ENCODE data around the gene RPS10. TPM values are rescaled to one million over a fixed set of nuclear protein-coding genes. Genes with fewer than 3 reads are reported as not detected.
A peak's percentile ranks its signal among the peaks of the same experiment; 100 is the strongest.
"Not testable (repeated sequence)": the region's sequence is repeated elsewhere in the genome, so short reads cannot be mapped to it uniquely, and the experiment has no call there.

RPS10 gene
- total RNA-seq, 1 experiment from 2014 or later = 2,129 TPM

DNA sequence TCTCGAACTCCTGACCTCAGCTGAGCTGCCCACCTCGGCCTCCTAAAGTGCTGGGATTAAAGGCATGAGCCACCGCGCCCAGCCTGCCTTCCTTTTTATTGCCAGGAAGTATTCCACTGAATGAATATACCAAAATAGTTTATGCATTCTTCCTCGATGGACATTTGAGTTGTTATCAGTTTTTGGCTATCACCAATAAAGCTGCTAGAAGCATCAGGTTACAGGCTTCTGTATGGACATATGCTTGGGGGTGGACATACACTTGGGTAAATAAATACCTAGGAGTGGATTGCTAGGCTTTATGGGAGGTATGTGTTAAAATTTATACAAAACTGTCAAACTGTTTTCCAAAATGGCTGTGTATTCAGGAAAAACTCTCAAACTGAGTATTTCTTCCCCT, 10.0 kb upstream of the RPS10 start:
- H3K36me3 ChIP-seq = no peaks in the 10 kb centered on the region
- no peaks in the 10 kb centered on the region for H3K27me3 ChIP-seq
- no peaks in the 10 kb centered on the region for H3K9me3 ChIP-seq (replicated peaks)
- no peak overlapping the region for H3K4me3 ChIP-seq
- H3K27ac ChIP-seq = no peak overlapping the region
- no peak for DNase-seq
- H3K4me1 ChIP-seq = no peaks in the 10 kb centered on the region

DNA sequence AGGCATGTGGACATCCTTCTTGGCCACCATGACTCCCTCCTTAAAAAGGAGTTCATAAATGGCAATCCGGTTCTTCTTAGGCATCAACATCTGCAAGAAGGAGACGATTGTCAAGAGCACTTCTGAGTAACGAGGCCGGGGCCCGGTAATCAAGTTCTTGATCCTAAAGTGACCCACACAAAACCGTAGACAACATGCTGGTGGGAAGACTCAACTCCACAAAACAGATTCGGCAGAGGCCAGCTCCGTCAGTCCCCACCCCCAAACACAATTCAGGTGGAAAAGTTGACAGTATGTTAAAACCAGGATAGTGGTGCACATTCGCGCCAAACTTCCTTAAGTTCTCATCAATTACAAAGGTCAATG, 754 bp downstream of the RPS10 start:
- Histone ChIP-seq H3K4me1 (peaks cover 4% of the 10 kb centered on the region; the same call in 1 of the 2 replicates), H3K36me3 (peaks cover 51% of the 10 kb centered on the region), H3K27me3 (no peaks in the 10 kb centered on the region), H3K9me3 (replicated peaks) (no peaks in the 10 kb centered on the region), H3K27ac (peak overlapping the region; percentile 89), H3K4me3 (peak overlapping the region; percentile 95)
- DNase-seq = no peak

DNA sequence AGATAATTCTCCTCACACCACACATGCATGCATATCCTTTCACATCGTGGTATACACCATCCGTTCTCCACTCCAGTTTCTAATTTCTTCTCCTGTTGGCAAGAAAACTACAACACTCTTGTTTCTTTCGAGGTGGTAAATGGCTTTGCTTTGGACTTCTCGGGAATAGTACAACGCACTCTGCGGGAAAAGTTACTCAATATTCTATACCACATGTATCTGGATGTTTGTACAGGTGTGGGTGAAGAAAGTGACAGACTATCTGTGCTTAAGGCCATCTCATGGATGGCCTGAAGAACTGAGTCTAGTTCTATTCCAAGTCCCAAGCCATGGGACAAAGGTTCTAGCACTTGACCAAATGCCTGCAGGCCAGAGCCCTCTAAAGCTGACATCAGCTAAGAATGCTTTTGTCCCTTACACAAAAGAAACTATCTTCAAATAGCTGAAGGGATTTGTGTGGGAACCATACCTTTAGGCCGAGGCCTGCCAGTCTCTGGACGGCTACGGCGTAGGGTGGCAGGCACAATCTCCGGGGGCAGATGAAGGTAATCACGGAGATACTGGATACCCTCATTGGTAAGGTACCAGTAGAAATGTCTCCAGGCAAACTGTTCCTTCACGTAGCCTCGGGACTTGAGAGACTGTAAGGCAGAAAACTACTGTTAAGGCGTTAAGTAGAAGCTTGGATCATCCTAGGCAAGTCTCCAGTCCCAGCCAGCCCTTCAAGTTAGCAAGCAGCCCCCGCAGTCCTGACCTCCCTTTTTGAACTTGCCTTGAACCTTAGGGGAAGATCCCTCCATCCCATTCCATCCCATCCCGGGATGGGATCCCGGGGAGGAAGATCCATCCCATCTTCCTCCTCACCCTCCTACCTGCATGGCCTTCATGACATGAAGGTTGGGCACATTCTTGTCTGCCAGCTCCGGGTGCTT, 1.4 kb downstream of the RPS10 start:
- Histone ChIP-seq H3K4me3 (peak overlapping the region; percentile 95), H3K27ac (no peak overlapping the region; the same call in 1 of the 2 replicates), H3K4me1 (peaks cover 4% of the 10 kb centered on the region; the same call in 1 of the 2 replicates), H3K36me3 (peaks cover 57% of the 10 kb centered on the region), H3K27me3 (no peaks in the 10 kb centered on the region), H3K9me3 (replicated peaks) (no peaks in the 10 kb centered on the region)
- no peak for DNase-seq

DNA sequence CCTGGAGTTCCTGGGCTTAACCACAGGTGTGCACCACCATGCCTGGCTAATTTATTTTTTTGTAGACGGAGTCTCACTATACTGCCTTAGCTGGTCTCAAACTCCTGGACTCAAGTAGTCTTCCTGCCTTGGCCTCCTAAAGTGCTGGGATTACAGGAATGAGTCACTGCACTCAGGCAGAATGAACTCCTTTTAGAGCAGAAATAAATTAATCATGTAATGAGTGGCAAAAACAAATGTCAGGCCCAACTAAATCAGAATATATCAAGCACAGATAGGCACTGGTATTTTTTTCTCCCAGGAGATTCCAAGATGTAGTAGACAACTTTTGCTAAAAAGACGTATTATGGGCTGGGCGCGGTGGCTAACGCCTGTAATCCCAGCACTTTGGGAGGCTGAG, 2.6 kb downstream of the RPS10 start:
- DNase-seq = no peak
- Histone ChIP-seq H3K9me3 (replicated peaks) (no peaks in the 10 kb centered on the region), H3K4me1 (peaks cover 4% of the 10 kb centered on the region; the same call in 1 of the 2 replicates), H3K27ac (no peak overlapping the region), H3K4me3 (no peak overlapping the region), H3K36me3 (peaks cover 69% of the 10 kb centered on the region), H3K27me3 (no peaks in the 10 kb centered on the region)

DNA sequence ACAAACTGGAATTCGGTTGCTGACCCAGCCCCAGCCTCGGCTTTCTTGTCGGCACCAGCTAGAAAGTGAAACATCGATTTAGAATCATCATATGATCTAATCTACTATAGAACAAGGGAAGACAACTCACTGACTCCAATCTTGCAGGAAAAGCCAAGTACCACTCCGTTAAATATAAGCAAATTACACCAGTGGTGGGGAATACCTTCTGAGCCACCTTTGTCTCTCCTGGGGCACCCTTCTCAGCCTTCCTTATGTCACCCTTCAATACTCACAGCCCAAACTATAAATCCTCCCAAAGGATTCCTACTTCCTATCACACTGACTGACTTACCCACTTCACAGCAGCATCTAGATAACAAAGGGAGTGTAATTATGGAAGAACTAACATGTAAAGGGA, 7.5 kb downstream of the RPS10 start:
- peaks cover 74% of the 10 kb centered on the region for H3K36me3 ChIP-seq

DNA sequence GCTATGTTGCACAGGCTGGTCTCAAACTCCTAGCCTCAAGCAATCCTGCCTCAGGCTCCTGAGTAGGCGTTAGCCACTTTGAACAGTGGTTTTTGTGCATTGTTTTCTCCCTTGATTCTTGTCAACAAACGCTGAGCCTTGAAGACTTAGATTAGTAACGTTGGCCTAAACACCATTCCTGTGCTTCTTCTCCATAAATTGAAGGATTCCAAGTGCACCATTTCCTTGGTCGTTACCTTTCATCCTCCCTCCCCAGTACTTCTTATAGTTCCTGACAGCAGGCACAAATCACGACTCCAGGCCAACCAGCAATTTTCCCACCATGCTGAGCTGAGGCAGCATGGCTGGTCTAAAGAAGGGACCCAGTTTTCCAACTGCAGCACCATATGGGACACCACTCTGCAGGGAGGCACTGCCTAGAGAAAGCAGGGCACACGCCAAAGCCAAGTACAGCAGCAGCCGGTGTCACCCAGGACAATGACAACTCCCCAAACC, 8.9 kb downstream of the RPS10 start:
- Histone ChIP-seq H3K36me3 (peaks cover 59% of the 10 kb centered on the region), H3K27me3 (no peaks in the 10 kb centered on the region), H3K4me1 (no peaks in the 10 kb centered on the region)

More for the DNA sequence above, 7.5 kb downstream of the RPS10 start:
- Histone ChIP-seq H3K9me3 (replicated peaks) (no peaks in the 10 kb centered on the region), H3K4me3 (no peak overlapping the region), H3K4me1 (no peaks in the 10 kb centered on the region), H3K27ac (no peak overlapping the region), H3K27me3 (no peaks in the 10 kb centered on the region)
- no peak for DNase-seq

DNA sequence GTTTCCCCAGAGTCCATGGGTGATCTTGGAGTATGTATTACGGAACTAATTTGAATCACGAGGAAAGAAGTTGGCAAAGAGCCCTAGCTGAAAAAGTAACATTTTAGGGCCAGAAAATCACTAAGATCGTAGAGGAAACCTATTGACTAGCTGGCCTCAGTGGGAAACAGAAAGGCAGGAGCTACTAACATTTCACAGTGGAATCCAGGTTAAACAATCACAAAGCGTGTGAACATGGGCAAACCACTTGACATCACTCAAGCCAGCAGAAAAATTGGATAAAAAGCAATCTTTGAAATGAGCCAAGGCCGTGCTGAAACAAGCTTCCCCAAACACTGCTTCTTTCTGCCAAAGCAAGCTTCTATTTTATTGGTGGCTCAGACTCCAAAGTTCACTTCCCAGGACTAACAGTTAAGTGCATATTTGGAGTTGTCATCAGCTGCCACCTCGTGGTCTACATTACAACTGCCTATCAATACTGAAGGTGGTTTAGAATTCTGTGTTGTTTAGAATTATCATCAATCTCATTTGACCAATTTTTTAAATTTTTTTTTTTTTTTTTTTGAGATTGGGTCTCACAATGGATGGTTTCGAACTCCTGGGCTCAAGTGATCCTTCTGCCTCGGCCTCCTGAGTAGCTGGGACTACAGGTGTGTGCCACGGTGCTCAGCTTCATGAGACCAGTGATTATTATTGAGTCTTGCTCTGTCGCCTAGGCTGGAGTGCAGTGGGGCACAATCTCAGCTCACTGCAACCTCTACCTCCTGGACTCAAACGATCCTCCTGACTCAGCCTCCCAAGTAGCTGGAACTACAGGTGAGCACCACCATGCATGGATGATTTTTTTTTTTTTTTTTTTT, 10.6 kb downstream of the RPS10 start:
- no peak overlapping the region for H3K4me3 ChIP-seq
- H3K36me3 ChIP-seq = peaks cover 44% of the 10 kb centered on the region
- H3K27me3 ChIP-seq = no peaks in the 10 kb centered on the region
- peak in 1 of 2 experiments; percentile 24 for DNase-seq
- H3K27ac ChIP-seq = no peak overlapping the region
- H3K9me3 ChIP-seq (replicated peaks) = no peaks in the 10 kb centered on the region
- no peaks in the 10 kb centered on the region for H3K4me1 ChIP-seq

More for the DNA sequence above, 8.9 kb downstream of the RPS10 start:
- no peak overlapping the region for H3K27ac ChIP-seq
- H3K9me3 ChIP-seq (replicated peaks) = no peaks in the 10 kb centered on the region
- no peak for DNase-seq
- H3K4me3 ChIP-seq = no peak overlapping the region

DNA sequence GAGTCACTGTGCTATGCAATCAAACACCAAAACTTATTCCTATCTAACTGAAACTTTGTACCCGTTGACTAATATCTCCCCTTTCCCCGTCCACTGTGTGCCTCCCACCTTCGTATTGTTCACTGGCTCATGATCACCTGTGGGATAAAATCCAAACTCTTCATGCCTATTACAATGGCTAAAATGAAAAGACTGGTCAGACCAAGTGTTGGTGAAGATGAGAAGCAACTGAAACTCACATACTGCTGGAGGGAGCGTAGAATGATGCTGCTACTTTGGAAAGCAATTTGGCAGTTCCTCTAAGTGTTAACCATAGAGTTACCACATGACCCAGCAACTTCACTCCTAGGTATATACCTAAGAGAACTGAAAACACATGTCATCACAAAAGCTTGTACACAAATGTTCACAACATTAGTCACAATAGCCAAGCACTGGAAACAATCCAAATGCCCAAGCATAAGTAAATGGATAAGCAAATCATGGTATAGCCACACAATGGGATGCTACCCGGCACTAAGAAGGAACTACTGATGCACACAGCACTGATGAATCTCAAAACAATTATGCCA, 13.1 kb downstream of the RPS10 start:
- Histone ChIP-seq H3K36me3 (peaks cover 19% of the 10 kb centered on the region), H3K4me1 (no peaks in the 10 kb centered on the region), H3K4me3 (no peak overlapping the region), H3K27ac (no peak overlapping the region), H3K27me3 (no peaks in the 10 kb centered on the region), H3K9me3 (replicated peaks) (no peaks in the 10 kb centered on the region)
- no peak for DNase-seq

DNA sequence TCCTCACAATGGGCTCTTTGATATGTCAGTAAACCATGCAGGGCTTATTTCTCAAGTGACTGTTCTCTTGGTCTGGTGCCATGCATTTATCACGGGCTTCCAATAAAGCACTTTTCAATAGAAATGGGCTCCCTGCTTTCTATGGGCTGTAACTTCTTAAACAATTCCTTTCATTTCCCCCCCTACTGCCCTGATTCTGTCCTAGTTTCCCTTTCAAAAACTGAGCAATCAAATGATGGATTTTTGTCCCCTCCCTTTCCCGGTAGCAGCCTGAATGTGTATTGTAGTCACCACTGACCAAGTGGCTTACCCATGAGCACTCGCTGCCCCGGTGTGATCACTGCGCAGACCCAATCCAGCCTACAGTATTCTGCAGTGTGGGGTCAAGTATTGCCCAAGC, 13.9 kb downstream of the RPS10 start:
- DNase-seq = no peak
- Histone ChIP-seq H3K27ac (no peak overlapping the region), H3K36me3 (peaks cover 12% of the 10 kb centered on the region), H3K4me1 (no peaks in the 10 kb centered on the region), H3K27me3 (no peaks in the 10 kb centered on the region), H3K4me3 (no peak overlapping the region), H3K9me3 (replicated peaks) (no peaks in the 10 kb centered on the region)

DNA sequence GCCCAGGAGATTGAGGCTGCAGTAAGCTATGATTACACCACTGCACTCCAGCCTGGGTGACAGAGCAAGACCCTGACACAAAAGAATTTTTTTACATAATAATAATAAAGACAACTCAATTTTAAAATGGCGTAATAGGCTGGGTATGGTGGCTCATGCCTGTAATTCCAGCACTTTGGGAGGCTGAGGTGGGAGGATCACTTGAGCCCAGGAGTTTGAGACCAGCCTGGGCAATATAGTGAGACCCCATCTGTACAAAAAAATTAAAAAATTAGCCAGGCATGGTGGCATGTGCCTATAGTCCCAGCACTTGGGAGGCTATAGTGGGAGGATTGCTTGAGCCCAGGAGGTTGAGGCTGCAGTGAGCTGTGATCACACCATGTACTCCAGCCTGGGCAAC, 18.0 kb downstream of the RPS10 start:
- H3K36me3 ChIP-seq; H3K9me3 ChIP-seq (replicated peaks); H3K4me3 ChIP-seq; H3K4me1 ChIP-seq; H3K27ac ChIP-seq; H3K27me3 ChIP-seq; DNase-seq: not testable (repeated sequence)

DNA sequence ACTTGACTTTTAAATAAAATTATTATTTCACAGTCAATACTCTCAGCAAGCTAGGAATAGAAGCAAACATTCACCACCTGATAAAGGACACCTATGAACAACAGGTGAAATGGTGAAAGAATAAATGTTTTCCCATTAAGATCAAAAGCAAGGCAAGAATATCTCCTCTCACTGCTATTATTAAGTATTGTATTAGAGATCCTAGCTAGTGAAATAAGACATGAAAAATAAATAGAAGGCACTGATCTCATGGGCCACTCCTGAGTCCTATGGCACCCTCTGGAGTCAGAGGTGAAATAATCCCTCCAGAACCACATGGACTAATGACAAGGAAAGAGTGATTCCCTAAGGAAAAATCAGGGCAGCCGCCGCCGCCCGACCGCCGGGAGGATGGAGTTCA, 29.4 kb downstream of the RPS10 start:
- Histone ChIP-seq H3K27ac (no peak overlapping the region), H3K4me3 (no peak overlapping the region), H3K4me1 (no peaks in the 10 kb centered on the region), H3K36me3 (no peaks in the 10 kb centered on the region), H3K27me3 (no peaks in the 10 kb centered on the region), H3K9me3 (replicated peaks) (peaks cover 3% of the 10 kb centered on the region; the same call in 1 of the 2 replicates)
- no peak for DNase-seq

DNA sequence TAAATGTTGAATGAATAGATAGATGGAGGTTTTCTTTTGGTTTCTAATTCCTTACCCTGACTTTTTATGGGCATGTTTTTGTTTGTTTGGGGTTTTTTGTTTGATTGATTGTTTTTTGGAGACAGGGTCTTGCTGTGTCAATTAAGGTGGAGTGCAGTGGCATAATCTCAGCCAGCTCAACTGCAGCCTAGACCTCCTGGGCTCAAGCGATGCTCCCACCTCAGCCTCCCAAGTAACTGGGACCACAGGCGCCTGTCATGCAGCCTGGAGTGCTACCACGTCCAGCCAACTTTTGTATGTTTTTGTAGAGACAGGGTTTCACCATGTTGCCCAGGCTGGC, 31.9 kb downstream of the RPS10 start:
- Histone ChIP-seq H3K4me1 (no peaks in the 10 kb centered on the region), H3K27me3 (no peaks in the 10 kb centered on the region), H3K36me3 (no peaks in the 10 kb centered on the region), H3K27ac (no peak overlapping the region), H3K9me3 (replicated peaks) (peaks cover 3% of the 10 kb centered on the region; the same call in 1 of the 2 replicates), H3K4me3 (no peak overlapping the region)
- no peak for DNase-seq

DNA sequence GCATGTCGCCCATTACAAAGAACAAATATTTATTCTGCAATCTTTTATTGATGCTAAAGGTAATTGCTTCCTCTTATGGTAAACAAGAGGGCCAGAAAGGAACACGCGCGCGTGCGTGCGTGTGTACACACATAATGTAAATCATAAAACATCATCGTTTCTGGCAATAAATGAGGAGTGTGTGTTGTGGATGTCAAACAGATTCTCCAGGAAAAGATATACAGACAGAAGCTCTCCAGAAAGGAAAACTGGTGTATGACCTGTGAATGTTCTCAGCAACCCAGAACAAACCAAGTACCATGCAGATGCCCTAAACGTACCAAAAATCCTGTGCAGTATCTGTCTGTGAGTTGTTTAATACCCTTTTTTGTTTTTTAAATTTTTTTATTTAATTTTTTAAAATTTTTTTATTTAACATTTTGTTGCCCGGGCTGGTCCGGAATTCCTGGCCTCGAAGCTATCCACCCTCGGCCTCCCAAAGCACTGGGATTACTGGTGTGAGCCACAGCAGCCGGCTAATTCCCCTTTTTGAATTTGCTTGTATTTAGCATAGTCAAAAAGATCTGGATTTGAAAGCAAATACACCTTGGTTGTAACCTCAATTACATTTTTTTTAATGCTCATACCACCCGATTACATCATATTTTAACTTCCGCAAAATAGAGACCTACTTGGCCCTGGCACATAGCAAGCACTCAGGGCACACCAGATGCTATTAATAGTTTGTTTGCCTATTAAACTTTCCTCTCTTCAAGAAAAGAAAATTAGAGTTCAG, 32.5 kb downstream of the RPS10 start:
- Histone ChIP-seq H3K27ac (no peak overlapping the region), H3K4me1 (no peaks in the 10 kb centered on the region), H3K9me3 (replicated peaks) (peaks cover 3% of the 10 kb centered on the region; the same call in 1 of the 2 replicates), H3K36me3 (no peaks in the 10 kb centered on the region), H3K27me3 (no peaks in the 10 kb centered on the region), H3K4me3 (peak overlapping the region; percentile 89)
- DNase-seq = no peak

All from SJCRH30 (cell line).